HG02763 (cell line): Measurements from ENCODE around the gene DNAJC5.
"Not testable (repeated sequence)": the region's sequence is repeated elsewhere in the genome, so short reads cannot be mapped to it uniquely, and the experiment has no call there.

ENCODE experiments used
- ATAC-seq: cut with Tn5 transposase; IDR thresholded peaks from one replicate; pipeline ENCODE4 v1.9.1; 2021; ENCODE audit warnings: mild to moderate bottlenecking, moderate library complexity; ENCODE audit not compliant: unreplicated experiment

Gene DNAJC5

DNA sequence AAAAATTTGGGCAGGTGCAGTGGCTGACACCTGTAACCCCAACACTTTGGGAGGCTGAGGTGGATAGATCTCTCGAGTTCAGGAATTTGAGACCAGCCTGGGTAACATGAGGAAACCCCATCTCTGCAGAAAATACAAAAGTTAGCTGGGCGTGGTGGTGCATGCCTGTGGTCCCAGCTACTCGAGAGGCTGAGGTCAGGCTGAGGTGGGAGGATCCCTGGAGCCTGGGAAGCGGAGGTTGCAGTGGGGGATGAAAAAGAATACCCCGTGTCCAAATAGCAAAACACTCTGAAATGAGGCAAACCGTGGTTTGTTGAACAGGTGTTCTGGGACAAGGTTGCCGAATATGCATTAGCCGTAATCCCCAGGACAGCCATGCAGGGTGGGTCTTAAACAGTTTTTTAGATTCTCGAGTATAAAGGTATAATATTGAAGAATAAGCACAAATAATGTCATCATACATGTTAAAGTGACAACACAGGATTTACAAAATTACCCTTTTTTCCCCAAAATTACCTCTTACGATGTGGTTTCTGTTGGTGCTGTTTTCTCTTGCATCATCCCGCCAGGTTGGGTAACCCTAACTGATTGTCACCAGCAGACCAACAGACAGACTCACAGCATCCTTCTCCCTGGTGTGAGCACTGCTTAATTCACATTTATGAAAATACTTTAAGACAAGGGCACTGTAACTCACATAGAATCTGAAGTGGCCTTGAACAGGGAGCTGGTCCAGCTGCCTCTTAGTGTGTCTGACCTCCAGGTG lies 9.1 kb downstream of the DNAJC5 start:
- ATAC-seq = no peak

DNA sequence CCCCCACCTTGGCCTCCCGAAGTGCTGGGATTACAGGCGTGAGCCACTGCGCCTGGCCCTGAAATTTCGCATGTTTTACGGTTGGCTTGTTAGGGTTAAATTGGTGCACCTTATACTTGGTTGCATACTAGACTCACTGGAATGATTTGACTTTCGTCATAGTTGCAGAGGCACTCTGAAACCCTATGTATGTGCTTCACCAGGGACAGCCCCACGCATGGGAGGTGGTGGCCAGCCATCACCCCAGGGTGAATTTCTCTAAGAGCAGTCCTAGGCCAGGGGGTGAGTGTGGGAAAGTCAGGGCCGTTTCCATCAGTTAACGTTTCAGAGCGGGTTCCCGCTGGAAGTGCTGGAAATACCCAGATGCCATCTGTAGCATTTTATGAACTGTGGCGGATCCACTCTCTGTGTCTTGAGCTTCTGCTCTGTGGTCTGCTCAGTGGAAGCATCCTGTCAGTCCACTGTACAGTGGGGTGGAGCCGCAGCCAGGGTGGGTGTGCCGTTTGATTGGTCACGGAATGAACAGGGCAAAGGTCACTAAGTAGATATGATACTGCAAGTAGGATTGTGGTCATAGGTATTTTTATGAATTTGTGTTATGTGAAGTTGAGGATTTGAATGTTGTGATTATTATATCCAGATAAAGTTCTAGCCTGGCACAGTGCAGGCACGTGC lies 13.2 kb downstream of the DNAJC5 start:
- no peak for ATAC-seq

DNA sequence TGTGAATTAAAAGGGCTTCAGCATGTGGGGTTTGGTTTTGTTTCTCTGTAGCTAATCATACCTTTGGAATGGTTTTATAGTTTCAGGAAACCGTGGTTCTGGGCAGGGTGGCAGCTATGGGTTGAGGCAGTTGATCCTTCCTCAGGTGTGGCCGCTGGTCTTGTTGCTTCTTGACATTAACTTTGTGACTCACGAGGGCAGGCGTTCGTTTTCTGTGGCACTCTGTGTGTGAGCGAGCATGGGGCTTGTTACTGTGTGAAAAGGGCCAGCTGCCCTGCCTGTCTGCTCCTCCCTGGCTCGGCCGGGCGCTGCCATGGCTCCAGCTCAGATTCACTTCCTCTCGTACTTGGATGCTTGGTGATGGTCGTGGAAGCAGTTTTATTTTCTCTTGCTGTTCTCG lies 16.2 kb downstream of the DNAJC5 start:
- no peak for ATAC-seq

DNA sequence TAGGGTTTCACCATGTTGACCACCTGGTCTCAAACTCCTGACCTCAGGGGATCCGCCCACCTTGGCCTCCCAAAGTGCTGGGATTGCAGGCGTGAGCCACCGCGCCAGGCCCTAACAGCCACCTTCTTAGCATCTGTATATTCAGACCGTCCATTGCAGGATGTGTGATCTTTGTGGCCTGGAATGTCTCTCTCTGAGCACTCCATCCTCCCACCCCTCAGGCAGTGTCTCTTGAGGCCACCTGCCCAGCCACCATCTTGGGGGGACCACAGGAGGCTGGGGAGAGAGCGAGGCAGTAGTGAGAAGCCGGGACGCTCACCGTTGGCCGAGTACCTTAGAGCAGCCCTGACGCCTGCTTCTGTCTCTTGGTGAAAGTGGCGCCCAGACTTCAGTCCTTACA lies 18.8 kb downstream of the DNAJC5 start:
- ATAC-seq = no peak

DNA sequence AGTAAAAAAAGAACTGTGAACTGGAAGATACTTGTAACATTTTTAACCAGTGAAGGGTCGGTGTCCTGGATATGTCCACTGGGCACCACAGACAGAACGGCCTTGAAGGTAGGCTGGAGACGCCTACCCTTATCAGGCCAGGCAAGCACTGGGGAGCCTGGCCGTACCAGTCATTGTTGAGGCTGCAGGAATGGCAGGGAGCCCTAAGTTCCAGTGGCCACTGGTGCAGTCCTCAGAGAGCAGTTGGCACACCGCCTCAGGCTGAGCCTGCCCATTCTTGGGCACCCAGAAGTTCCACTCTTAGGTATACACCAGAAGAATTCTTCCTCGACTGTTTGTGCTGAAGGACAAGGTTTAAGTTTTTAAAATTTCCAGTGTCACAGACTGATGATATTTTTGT lies 20.5 kb downstream of the DNAJC5 start:
- no peak for ATAC-seq

DNA sequence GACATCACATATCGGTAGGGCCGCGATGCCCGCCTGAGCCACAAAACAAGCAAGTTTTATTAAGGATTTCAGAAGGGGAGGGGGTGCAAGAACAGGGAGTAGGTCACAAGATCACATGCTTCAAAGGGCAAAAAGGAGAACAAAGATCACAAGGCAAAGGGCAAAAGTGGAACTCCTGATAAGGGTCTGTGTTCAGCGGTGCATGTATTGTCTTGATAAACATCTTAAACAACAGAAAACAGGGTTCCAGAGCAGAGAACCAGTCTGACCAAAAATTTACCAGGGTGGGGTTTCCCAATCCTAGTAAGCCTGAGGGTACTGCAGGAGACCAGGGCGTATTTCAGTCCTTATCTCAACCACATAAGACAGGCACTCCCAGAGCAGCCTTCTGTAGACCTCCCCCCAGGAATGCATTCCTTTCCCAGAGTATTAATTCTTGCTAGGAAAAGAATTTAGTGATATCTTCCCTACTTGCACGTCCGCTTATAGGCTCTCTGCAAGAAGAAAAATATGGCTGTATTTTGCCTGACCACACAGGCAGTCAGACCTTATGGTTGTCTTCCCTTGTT lies 21.5 kb downstream of the DNAJC5 start:
- ATAC-seq = not testable (repeated sequence)

DNA sequence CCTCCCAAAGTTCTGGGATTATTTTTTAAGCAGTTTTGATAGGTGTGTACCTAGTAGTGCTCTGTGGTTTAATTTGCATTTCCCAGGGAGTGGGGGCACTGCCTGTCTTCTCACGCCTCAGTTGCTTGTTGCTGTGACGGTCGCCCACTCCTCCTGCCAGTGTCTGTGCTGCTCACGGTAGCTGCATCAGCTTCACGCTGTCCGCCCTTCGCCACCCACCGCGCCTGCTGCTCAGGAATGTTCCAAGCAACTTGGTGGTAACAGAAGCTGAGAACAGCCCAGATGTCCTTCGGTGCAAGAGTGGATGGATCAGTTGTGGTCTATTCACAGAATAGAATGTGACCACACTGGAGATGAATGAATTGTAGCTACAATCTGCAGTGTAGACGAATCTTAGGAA lies 22.9 kb downstream of the DNAJC5 start:
- ATAC-seq = no peak

DNA sequence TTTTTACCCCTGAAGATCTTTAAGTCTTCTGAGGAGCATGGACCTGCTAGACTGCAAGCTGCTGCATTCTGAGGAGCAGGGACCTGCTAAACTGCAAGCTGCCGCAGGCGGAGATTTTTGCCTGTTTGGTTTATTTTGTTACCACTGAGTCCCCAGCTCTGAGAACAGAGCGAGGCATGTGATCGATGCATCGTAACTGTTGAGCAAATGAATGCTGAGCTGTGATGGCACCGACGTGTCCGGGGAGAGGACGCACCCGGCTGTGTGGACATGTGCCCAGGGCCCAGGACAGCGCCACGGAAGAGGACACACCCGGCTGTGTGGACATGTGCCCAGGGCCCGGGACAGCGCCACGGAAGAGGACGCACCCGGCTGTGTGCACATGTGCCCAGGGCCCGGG lies 24.2 kb downstream of the DNAJC5 start:
- ATAC-seq = no peak

DNA sequence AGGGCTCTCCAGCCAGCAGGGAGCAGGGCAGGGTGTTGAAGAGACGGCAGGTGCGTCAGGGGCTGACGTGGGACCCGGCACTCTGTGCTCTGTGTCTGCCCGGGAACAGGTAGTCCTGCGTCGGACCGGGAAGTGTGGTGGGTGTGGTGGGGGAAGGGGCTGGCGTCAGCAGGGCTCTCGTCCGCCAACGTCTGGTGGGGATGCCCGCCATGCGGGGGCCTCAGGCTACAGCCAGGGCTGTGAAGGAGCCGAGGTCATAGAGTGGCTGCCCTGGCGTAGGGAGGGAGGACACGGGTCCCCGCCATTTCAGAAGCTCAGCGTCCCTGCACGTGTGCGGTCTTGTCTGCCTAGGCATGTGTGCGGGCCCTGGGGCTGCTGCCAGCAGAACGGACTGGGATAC lies 25.3 kb downstream of the DNAJC5 start:
- ATAC-seq = no peak

DNA sequence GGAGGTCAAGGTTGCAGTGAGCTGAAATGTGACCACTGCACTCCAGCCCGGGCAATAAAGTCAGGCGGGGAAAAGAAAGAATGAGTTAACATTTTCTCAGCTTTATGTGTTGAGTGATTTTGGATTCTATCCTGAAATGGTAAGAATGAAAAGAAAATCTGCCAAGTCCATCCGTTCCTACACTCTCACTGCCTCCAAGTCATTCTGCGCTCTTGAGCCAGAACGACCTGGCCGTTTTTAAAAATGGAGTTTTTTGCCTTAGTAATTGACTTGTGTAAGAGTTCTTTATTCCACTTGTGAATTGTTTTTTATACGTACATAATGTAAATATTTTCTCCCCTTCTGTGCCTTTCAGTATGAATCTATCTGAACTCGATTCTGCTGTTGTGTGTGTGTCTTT lies 28.7 kb downstream of the DNAJC5 start:
- ATAC-seq = no peak

DNA sequence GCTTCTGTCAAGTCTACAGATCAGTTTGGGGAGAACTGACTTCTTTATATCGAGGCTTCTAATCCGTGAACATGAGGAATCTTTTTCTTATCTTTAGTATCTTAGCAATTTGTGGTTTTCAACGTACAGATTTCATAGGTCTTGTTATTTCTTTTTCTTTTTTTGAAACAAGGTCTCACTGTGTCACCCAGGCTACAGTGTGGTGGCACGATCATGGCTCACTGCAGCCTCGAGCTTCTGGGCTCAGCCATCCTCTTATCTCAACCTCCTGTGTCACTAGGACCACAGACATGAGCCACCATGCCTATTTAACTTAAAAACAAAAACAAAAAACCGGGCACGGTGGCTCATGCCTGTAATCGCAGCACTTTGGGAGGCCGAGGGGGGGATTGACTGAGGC lies 29.3 kb downstream of the DNAJC5 start:
- ATAC-seq = no peak

DNA sequence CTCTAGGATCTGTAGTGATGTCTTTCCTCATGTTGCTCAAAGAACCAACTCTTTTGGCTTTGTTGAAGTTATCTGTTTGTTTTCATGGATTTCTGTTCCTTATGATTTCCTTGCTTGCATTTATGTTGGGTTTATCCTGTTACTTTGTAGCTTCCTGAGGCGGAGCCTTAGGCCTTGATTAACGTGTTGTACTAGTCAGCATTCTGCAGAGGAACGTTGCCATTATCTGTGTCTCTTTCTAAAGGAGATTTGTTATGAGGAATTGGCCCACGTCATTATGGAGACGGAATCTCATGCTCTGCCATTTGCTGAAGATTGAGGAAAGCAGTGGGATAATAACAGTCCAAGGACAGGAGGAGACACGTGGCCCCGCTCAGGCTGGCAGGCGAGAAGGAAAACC lies 31.4 kb downstream of the DNAJC5 start:
- no peak for ATAC-seq

DNA sequence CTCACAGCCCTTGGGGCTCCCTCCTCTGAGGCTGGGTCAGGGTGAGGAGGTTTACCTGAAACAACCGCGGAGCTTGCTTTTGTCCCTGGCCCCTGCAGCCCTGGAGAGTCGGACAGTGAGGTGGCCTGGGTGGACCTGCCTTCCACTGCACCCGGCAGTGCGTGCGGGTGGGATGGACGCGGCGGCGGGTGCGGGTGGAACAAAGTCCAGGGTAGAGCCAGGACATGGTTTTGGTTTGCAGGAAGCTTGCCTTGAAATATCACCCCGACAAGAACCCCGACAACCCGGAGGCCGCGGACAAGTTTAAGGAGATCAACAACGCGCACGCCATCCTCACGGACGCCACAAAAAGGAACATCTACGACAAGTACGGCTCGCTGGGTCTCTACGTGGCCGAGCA lies 34.1 kb downstream of the DNAJC5 start:
- ATAC-seq = no peak

DNA sequence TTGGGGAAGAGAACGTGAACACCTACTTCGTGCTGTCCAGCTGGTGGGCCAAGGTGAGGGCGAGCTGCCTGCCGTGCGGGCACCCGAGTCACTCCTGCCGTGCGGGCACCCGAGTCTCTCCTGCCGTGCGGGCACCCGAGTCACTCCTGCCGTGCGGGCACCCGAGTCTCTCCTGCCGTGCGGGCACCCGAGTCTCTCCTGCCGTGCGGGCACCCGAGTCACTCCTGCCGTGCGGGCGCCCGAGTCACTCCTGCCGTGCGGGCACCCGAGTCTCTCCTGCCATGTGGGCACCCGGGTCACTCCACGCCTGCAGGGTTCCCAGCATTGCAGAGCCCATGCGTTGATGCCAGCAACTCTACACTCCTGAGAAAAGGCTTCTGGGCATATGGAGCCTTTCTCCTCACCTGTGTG lies 34.6 kb downstream of the DNAJC5 start:
- ATAC-seq = not testable (repeated sequence)

DNA sequence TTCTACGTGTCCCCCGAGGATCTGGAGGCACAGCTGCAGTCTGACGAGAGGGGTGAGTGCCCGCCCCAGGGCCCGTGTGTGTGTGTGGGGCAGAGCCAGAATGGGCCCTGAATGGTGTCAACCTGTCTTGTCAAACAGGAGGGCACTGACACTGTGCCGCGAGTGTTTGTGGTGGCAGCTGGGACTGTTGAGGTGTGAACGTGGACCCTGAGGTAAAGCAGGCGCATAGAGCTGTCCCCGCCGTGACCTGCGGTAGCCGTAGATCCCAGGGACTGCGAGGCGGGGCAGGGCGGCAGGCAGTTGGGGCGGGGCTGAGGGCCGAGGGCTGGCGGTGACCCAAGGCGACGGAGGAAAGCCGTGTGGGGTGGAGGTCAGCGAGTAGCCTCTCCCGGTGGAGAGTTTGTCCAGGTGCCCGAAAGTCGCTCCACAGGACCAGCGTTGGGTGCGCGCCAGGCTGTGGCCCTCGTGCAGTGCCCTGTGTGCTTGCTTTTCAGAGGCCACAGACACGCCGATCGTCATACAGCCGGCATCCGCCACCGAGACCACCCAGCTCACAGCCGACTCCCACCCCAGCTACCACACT lies 36.1 kb downstream of the DNAJC5 start:
- ATAC-seq = no peak

DNA sequence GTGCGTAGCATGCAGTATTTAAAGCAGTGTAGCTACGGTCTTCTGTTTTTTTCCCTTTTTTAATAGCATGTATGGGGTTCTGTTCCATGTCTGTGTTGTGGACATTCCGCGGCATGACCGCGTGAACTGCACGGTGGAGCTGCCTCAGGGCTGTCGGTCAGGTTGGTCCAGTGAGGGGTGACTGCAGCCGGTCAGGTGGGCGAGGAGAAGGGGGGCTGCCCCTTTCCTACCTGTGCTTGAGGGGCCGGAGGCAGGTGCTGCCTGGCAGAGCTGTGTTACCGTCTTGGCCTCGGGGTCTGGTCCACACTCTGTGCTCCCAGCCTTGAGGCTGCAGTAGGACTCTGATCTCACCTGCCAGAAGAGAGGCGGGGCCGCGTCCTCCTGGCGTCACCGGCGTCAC lies 36.8 kb downstream of the DNAJC5 start:
- ATAC-seq = no peak

DNA sequence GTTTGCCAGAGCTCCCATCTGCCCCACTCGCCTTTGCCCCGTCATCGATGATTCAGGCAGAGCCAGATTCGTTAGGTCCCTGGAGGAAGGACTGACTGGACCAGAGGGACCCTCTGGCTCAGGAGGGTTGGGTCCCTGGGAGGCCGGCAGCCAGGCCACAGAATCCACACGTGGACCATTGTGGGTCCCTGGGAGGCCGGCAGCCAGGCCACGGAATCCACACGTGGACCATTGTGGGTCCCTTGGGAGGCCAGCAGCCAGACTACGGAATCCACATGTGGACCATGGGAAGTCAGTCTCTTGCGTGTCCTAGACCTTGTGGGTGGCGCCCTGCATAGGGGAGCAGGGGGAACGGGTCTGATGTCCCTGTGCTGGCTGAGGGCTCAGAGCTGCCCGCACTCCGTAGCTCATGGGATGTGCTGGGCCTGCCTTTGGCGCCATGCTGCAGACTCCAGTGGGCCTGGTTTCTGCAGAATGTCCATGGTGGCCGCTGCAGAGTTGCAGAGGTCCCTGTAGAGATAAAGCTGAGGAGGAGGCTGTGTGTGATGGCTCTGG lies 37.8 kb downstream of the DNAJC5 start:
- no peak for ATAC-seq

DNA sequence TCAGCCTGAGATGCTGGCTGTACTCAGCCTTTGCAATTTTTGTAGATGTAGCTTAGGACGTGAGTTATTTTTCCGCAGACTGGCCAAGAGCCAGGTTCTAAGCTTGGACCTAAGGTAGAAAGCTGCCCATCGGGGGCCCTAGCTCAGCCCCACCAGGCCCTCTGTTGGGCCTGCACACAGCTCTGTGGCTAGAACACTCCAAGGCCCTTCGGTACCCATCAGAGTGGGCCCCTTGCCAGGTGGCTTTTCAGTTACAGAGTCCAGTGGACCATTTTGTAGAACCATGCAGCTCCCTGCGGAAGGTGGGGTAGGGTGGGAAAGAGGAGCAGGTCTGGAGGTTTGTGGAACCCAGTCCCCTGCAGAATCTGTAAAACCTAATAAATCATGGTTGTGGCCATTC lies 38.7 kb downstream of the DNAJC5 start:
- ATAC-seq = no peak

DNA sequence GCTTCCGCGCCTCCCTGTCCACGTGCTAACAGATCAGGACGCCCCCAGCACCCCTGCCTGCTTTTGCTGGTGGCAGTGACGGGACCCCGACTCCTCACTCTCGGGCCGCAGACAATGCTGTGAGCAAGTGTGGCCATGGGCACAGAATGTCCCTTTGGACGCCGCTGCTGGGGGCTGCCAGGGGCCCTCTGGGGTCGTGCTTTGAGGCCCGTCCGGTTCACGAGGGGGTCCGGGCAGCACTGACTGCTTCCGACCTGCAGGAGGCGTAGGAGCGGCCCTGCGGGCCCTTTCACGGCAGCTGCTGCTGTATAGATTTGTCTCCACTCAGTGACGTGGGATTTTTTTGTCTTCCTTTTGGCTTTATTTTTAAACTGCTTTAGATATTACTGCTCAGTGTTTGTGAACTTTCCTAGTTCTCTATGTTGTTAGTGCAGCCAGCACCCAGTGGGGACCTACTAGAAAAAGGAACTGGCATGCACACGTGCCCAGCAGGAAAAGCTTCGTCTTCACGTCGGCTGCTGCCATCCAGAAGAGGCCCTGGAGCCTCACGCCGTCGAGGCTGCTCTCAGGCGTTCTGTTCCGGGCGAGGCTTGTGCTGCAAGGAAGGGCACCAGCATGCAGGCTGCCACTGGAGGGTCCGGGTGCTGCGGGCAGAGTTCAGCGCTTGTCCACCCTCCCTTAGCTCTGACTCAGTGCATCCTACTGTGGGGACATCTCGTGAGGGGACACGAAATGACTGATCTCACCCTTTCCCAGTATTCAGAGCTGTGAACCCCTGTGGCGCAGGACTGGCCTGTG lies 39.5 kb downstream of the DNAJC5 start:
- ATAC-seq = no peak

DNA sequence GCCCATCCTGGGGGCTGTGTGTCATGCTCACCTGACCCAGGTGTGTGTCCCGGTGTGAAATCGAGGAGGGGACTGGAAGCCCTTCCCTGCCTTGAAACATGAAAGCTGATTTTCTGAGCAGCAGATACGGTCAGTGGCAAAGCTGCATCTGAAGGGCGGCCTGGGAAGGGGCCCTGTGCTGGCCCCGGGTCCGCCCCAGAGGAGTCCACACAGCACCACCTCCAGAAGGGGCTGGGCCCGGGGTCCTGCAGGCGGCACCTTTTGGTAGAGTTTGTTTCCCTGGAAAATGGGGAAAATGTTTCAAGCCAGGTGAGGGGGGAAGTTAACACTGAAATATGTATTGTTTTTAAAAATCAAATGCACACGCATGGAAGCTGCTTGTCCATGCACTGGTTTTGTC lies 40.5 kb downstream of the DNAJC5 start:
- no peak for ATAC-seq

DNA sequence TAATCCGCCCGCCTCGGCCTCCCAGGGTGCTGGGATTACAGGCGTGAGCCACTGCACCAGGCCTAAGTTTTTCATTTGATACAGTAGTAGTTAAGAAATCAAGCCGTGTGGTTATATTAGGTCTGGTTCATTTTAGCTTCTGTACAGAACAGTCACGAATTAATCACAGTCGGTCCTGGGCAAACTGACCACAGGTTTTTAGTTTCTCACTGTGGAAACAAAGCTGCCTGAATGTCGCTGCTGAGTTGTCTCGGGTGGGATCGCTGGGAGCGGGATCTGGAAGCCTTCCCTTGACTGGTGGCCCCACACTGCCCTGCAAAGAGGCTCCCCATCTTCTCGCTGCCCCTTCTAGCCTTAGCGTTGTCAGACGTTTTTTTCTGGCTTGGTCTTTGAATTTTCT lies 42.7 kb downstream of the DNAJC5 start:
- no peak for ATAC-seq
